GM18519 (cell line): ENCODE results near the gene ELAPOR1.
A peak's percentile ranks its signal among the peaks of the same experiment; 100 is the strongest.

Experiments
- ATAC-seq: cut with Tn5 transposase; IDR thresholded peaks from one replicate; pipeline ENCODE4 v1.9.1; 2021; ENCODE audit warnings: mild to moderate bottlenecking, moderate library complexity; ENCODE audit not compliant: unreplicated experiment, low FRiP score

The ELAPOR1 gene

GRCh38 chr1:109113590-109114341 is at the start of gene ELAPOR1:
TSS of gene ELAPOR1 (plus strand) at chr1:109114115. CDS start at chr1:109114184, 69 bp downstream.
- ATAC-seq: no peak

- no peak for ATAC-seq
These were observed 48.8 kb upstream of the ELAPOR1 start for GRCh38 chr1:109065137-109065536.

GRCh38 chr1:109067883-109068282 is 46.0 kb upstream of the ELAPOR1 start:
- no peak for ATAC-seq

GRCh38 chr1:109069294-109069693 is 44.6 kb upstream of the ELAPOR1 start:
- no peak for ATAC-seq

GRCh38 chr1:109075531-109076490 is 38.1 kb upstream of the ELAPOR1 start, which contains the start of gene TAF13:
TSS of gene TAF13 (minus strand) at chr1:109076003. CDS start at chr1:109075947, 56 bp downstream.
- ATAC-seq: peak; percentile 95

GRCh38 chr1:109078317-109078716 is 35.6 kb upstream of the ELAPOR1 start:
- ATAC-seq: no peak

GRCh38 chr1:109079240-109079622 is 34.7 kb upstream of the ELAPOR1 start:
- no peak for ATAC-seq

GRCh38 chr1:109080441-109081082 is 33.4 kb upstream of the ELAPOR1 start:
- ATAC-seq: no peak

GRCh38 chr1:109083501-109083900 is 30.4 kb upstream of the ELAPOR1 start:
- ATAC-seq: no peak

GRCh38 chr1:109083923-109084322 is 30.0 kb upstream of the ELAPOR1 start:
- no peak for ATAC-seq

GRCh38 chr1:109084563-109085517 is 29.1 kb upstream of the ELAPOR1 start:
- no peak for ATAC-seq

GRCh38 chr1:109089242-109090015 is 24.5 kb upstream of the ELAPOR1 start:
- no peak for ATAC-seq

GRCh38 chr1:109090196-109091077 is 23.5 kb upstream of the ELAPOR1 start, which contains the start of gene TMEM167B:
TSS of gene TMEM167B (plus strand) at chr1:109090764. CDS start at chr1:109090873, 109 bp downstream.
- peak; percentile 73 for ATAC-seq

- ATAC-seq: peak; percentile 28
These were observed 22.7 kb upstream of the ELAPOR1 start for GRCh38 chr1:109091078-109091838.

GRCh38 chr1:109091839-109092193 is 22.1 kb upstream of the ELAPOR1 start:
- no peak for ATAC-seq

GRCh38 chr1:109094377-109094803 is 19.5 kb upstream of the ELAPOR1 start:
- no peak for ATAC-seq

- no peak for ATAC-seq
These were observed 19.0 kb upstream of the ELAPOR1 start for GRCh38 chr1:109094871-109095270.
